ENCODE data around the gene NFIB. TPM values are rescaled to one million over a fixed set of nuclear protein-coding genes. Genes with fewer than 3 reads are reported as not detected.

Gene NFIB
- total RNA-seq, 1 experiment from 2014 or later, result not detected

GRCh38 chr9:14292181-14292739, 21.7 kb downstream of the NFIB start:
- DNase-seq (ENCODE audit: low spot score), result no peak
- in situ Hi-C loops (cut with HindIII; ENCODE audit: low sequenced_read_pairs), result no loop called here

DNA sequence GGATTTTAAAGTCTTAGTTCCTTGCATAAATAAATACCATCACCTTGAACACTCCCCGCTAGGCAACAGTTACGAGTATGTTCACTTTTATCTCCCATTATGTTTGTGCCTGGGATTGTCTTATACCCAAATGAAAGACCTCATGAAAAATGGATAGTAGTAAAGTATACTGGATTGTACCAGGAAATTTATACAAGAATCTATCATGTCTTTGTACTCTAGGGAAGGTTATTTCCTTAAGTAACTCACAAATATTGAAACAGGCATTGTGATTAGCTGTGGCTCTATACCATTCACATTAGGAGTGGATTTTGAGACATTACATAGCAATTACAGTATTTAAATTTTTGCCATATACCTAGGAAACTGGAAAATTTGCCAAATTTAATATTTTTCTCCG, 24.0 kb downstream of the NFIB start:
- DNase-seq (ENCODE audit: low spot score), result no peak
- in situ Hi-C loops (cut with HindIII; ENCODE audit: low sequenced_read_pairs), result no loop called here

DNA sequence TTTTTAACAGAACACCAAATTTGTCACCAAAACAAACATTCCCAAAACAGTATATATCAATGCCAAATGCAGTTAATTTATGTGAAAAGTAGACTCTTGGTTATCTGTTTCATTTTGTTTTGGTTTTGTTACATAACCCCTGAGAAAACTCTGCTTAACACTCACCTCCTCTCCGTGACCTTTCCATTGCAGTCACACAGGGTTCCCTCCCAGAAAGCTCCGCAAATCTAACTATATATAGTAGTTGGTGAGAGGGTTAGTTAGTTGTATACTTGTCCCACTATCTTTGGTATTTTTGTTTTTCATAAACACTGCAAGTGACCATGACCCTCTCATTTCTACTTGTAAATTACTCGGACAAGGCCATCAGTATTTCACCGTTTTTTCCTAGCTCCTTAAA, 25.5 kb downstream of the NFIB start:
- no peak for DNase-seq (ENCODE audit: low spot score)
- in situ Hi-C loops (cut with HindIII; ENCODE audit: low sequenced_read_pairs), result no loop called here

GRCh38 chr9:14286121-14286520, 27.8 kb downstream of the NFIB start:
- DNase-seq (ENCODE audit: low spot score), result no peak
- in situ Hi-C loops (cut with HindIII; ENCODE audit: low sequenced_read_pairs), result no loop called here

GRCh38 chr9:14283276-14283675, 30.7 kb downstream of the NFIB start:
- in situ Hi-C loops (cut with HindIII; ENCODE audit: low sequenced_read_pairs), result no loop called here
- no peak for DNase-seq (ENCODE audit: low spot score)

GRCh38 chr9:14281876-14282275, 32.1 kb downstream of the NFIB start:
- no peak for DNase-seq (ENCODE audit: low spot score)
- in situ Hi-C loops (cut with HindIII; ENCODE audit: low sequenced_read_pairs), result no loop called here

DNA sequence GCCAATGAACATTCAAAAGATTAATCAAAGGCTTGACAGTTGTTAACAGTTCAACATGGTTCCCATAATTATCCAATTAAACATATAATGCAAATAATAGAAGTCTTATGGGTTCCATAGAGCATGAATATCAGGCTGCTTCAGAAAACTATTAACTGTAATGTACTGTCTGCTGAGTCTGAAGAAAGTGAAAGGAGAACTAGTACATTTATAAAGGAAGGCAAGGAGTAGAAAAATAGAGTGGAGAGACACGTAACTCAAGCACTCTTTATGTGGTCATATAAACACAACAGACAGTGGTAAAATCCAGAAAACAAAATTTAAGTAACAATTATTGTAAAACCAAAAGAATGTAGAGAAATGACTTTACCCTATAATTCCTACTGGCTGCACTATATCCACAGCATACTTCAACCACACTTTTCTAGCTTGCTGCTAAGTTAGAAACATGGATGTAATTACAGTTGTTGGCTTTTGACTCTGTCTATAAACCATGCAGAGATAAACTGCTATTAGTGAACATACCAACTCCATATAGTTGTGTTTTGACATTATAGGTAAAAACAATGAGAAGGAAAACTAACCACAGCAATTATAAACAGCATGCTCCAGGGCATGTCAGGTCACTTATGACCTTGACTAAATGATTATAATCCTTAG, 32.7 kb downstream of the NFIB start:
- in situ Hi-C loops (cut with HindIII; ENCODE audit: low sequenced_read_pairs), result no loop called here
- DNase-seq (ENCODE audit: low spot score), result no peak

DNA sequence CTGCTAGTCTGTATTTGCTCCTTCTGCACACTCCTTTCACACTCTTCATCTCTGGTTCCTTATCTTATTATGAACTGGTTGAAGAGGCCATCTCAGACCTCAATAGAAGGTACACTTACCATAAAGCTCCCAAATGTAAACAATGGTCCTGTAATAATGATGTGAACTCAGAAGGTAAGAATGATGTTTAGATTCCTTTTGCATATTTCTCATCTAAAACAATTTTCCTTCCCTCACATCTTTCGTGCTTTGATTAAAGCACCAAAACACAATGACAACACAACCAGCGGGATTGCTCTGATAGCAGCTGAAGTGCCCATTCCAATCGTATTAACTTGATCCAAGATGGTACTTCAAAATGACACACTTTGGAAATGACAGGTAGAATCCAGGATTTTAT, 34.3 kb downstream of the NFIB start:
- in situ Hi-C loops (cut with HindIII; ENCODE audit: low sequenced_read_pairs), result no loop called here
- no peak for DNase-seq (ENCODE audit: low spot score)

- in situ Hi-C loops (cut with HindIII; ENCODE audit: low sequenced_read_pairs), result no loop called here
- no peak for DNase-seq (ENCODE audit: low spot score)
These were observed 35.6 kb downstream of the NFIB start for GRCh38 chr9:14278291-14278721.

DNA sequence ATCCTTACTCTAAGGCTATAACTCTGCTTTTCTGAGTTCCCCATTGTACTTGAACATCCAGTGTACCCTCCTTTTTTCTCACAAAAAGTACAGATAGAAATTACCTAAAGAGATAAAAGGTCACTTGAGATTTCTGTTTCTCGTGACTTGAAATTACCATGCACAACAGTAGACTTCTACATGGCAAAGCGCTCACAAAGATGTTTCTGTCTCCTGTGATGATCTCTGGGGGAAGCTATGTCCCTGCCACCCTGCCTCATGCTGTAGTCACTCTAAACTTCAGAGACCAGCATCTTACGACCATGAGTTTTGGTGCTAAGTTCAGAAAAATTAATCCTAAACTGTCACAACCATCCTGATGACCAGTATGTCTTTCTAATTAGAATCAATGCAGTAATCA, 36.2 kb downstream of the NFIB start:
- in situ Hi-C loops (cut with HindIII; ENCODE audit: low sequenced_read_pairs), result no loop called here
- DNase-seq (ENCODE audit: low spot score), result no peak

DNA sequence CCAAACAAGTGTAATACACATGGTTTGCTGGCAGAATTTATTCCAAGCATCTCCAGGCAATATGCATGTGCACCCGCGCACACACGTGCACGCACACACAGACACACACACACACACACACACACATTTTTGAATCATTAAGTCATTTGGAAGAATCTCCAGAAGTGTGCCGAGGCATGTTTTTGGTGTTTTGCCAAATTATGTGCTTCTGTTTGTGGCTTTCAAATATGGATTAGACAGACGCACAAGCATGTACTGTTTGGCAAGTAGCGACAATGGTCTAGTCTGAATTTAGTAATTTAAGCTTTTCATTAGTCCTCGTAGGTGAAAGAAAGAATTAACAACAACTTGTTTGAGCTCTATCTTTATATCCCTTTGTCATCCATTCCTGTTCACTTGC, 36.7 kb downstream of the NFIB start:
- in situ Hi-C loops (cut with HindIII; ENCODE audit: low sequenced_read_pairs), result no loop called here
- DNase-seq (ENCODE audit: low spot score), result peak; percentile 39

DNA sequence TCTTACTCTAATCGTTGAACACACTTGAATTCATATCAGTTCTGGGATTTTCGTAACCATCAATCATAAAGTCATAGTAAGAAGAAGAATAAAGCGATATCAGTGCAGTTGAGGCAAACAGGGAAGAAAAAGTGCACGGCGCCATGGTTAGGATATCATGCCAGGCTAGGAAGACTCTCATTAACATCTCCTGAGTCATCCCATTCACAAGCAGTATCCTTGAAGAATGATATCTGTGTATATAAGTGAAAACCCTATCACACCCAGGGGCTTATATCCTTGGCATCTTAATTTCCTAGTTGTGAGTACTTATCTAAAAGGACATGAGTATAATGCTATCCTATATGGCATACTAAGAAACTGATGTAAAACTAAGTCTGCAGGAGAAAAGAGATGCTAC, 38.6 kb downstream of the NFIB start:
- in situ Hi-C loops (cut with HindIII; ENCODE audit: low sequenced_read_pairs), result no loop called here
- no peak for DNase-seq (ENCODE audit: low spot score)

GRCh38 chr9:14273696-14274121, 40.2 kb downstream of the NFIB start:
- no peak for DNase-seq (ENCODE audit: low spot score)
- in situ Hi-C loops (cut with HindIII; ENCODE audit: low sequenced_read_pairs), result no loop called here

DNA sequence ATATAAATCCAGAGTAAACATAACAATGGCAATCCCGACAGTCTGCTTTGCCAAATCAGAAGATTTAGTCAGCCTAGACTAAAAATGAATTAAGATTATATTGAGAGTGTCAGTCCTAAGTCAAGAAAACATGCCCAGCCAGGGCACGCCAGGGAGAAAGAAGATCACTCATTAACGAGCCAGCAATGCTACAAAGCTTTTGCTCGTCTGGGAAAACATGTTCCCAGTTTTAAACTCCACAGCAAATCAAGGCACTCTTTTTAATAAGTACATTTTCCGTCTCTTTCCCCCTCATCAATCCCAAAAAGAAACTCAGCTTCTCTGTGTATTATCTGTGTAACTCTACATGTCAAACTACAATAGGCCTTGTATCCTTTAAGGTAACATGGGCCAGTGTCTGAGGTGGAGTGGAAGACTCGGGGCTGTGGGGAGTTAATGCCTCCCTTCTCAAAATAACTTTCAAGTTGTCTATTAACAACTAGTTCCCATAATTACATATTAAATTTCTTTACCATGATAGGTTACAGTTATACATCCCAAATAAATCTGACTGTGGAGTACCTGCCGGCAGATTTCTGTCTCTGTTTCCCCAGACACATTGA, 40.9 kb downstream of the NFIB start:
- DNase-seq (ENCODE audit: low spot score), result no peak
- in situ Hi-C loops (cut with HindIII; ENCODE audit: low sequenced_read_pairs), result no loop called here

GRCh38 chr9:14271093-14271673, 42.8 kb downstream of the NFIB start:
- in situ Hi-C loops (cut with HindIII; ENCODE audit: low sequenced_read_pairs), result no loop called here
- DNase-seq (ENCODE audit: low spot score), result no peak

GRCh38 chr9:14270358-14271092, 43.4 kb downstream of the NFIB start:
- in situ Hi-C loops (cut with HindIII; ENCODE audit: low sequenced_read_pairs), result no loop called here
- DNase-seq (ENCODE audit: low spot score), result no peak

DNA sequence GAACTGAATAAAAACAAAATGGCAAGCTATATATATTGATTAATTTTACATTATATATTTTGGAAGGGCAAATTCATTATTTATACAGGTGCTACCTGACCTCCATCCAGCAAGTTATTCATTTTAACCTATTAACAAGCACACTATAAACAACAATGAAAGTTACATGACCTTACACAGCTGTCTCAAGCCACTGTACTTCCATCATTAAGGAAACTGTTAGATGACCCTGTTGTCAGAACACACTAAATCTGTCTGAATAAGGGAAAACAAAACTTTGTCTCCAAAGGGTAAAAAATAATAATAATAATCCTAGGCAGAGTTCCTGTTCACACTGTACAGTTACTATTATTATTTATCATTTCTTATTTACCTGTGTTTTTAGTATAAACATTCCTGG, 44.0 kb downstream of the NFIB start:
- no peak for DNase-seq (ENCODE audit: low spot score)
- in situ Hi-C loops (cut with HindIII; ENCODE audit: low sequenced_read_pairs), result no loop called here

DNA sequence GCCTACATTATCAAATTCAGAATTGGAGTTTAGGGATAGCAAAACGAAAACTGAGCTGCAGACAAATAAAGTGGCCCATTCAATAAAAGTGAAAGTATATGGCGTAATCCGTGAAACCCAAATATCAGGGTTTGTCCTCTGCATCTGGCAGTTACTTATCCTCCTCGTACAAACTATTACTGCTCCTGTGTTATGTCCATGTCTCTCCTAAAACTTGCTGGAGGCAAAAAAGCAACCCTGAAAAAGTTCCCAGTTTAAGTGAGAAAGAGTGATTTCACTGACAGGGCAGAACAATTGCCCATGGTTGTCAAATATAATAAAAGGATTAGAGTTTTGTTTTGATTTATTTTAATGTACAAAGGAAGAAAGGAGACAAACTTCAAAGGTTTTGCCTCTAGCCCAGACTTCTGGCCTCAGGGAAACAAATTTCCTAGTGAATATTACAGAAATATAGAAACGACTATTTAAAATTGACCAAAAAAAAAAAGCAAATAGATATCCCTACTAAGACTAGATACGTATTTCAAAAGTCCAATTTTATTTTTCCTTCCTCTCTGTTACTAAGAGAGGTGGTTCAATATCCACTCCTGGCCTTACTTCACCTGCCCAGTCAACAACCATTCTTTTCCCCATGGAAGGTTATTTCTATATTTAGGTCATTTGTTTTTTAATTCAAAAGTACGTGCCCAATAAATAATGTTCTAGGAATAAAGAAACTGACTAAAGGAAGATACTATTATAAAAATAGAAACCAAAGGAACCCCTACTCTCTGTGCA, 50.0 kb downstream of the NFIB start:
- in situ Hi-C loops (cut with HindIII; ENCODE audit: low sequenced_read_pairs), result no loop called here
- no peak for DNase-seq (ENCODE audit: low spot score)

GRCh38 chr9:14262827-14263226, 51.1 kb downstream of the NFIB start:
- in situ Hi-C loops (cut with HindIII; ENCODE audit: low sequenced_read_pairs), result no loop called here
- DNase-seq (ENCODE audit: low spot score), result no peak

Measured in G401 (cell line).